ENCODE measurements around the gene SPATA13.

SPATA13 gene

GRCh38 chr13:24263632-24264031, 103.1 kb downstream of the SPATA13 start:
- DNase-seq, result no peak

DNA sequence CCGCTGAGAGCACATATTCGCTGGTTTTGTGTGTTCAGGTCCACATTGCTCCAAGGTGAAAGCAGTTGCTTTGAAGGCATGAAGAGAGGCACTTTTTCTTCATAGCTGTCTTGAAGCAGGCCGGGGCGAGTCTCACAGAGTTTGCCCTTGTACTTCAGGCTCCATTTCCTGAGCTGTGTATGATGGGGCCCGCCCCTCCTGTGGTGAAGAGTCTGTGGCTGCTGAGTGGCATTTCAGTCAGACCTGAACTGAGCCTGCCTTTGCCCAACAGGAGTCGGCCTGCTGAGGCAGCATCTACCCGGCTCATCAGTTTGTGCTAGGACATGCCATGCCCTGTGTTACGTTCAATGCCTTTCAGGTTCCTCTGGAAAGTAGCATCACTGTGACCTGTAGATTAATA, 104.5 kb downstream of the SPATA13 start:
- no peak for DNase-seq

DNA sequence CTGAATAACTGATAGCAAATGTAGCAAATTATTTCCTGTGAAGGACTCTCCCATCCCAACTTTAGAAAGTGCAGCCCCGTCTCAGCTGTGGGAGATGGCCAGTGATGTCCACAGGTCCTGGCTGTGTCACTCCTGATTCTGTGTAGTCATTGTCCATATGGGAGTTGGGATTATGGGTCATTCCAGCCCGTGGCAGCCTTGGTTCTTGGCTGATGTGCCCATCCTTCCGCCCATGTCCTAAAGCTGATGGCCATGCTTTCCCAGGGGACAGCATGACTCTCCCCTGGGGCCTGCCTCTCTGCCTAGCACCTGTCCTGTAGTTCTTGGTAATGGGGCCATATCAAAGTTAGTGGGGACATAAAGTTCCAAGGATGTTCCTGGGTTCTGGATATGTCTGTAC, 104.9 kb downstream of the SPATA13 start:
- DNase-seq, result no peak

- DNase-seq, result no peak
Measured at GRCh38 chr13:24267274-24267673, 106.8 kb downstream of the SPATA13 start.

GRCh38 chr13:24267801-24268200, 107.3 kb downstream of the SPATA13 start:
- no peak for DNase-seq

DNA sequence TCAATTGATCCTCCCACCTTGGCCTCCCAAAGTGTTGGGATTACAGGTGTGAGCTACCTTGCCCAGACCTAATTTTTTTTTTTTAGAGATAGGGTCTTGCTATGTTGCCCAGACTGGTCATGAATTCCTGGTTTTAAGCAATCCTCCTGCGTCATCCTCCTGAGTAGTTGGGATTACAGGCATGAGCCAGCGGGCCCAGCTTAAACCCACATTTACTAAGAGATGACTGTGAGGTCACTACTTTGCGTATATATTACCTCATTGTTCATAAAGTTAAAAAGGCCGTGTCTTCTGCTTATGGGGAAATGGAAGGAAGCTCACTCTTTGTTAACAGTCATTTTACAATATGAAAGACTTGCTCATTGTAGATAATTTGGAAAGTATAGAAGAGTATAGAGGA, 109.3 kb downstream of the SPATA13 start:
- no peak for DNase-seq

GRCh38 chr13:24270639-24271141, 110.2 kb downstream of the SPATA13 start:
- DNase-seq, result no peak

DNA sequence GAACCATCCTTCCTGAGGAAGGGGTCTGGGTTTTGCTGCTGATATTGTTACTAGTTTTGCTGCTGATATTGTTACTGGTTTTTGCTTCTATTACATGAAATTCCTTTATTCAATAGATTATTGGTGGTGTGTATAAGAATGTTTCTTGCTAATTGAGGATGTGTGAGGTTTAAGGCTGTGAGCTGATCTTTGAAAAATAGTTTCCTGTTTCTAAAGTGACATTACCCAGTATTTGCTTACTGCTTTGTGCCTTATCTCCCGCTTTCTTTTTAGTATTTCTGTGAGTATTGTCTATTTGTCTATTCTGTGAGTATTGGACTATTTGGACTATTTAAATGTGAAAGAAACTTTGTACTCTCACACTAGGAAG, 110.7 kb downstream of the SPATA13 start:
- no peak for DNase-seq

DNA sequence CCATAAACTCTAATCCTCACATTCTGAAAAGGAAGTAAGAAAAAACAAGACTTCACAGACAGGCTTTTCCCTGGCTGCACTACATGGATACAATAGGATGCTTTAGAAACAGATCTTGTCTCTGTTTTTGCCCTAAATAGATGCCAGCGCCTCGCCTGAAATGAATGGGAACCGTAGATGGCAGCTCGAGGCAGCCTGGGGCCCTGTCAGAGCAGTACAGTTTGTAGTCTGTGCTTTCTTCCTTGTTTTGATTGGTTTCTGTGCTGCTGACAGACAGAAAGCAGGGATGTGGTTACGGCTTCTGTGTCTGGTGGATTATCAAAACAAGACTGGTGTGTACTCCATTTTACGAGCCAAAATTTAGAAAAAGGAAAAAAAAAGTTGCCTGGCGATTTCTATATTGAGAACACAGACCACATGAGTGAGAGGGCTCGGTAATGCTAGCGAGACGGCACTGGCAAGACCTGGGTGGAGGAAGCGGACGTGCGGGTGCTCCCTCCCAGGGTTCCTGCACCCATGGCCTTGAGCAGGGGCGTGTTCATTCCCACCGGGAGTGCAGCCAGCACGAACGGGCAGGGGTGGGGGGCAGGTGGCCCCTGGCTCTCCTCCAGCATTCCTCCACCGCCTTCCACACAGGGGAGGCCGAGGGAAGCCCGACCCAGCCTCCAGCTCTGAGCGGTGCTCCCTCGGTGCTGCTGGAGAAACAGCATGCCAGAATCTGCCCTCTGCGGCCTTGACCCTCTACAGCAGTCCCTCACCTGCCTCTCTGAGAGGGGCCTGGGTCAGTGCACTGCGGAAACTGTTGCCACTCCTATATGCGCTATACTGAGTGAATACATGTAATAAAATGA, 111.3 kb downstream of the SPATA13 start:
- no peak for DNase-seq

GRCh38 chr13:24272452-24273161, 112.1 kb downstream of the SPATA13 start:
- no peak for DNase-seq

GRCh38 chr13:24273926-24274325, 113.4 kb downstream of the SPATA13 start:
- no peak for DNase-seq

GRCh38 chr13:24274452-24275021, 114.0 kb downstream of the SPATA13 start:
- DNase-seq, result no peak

DNA sequence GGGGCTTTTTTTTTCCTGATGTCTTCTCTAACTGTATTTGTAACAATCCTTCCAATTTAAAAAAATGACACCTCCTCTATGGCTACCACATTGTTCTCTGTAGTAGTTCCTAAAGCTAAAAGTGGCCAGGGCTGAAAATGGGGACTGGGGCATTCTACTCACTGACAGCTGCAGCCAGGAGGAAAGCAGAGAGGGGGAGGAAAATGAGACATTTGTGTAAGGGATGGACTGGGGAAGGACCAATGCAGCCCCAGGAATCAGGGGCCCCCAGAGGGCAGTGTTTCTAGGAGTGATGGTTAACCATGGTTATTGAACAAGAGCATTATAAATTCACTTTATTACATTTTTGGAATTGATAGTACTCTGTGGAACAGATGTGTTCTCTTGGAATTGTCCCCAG, 114.5 kb downstream of the SPATA13 start:
- no peak for DNase-seq

DNA sequence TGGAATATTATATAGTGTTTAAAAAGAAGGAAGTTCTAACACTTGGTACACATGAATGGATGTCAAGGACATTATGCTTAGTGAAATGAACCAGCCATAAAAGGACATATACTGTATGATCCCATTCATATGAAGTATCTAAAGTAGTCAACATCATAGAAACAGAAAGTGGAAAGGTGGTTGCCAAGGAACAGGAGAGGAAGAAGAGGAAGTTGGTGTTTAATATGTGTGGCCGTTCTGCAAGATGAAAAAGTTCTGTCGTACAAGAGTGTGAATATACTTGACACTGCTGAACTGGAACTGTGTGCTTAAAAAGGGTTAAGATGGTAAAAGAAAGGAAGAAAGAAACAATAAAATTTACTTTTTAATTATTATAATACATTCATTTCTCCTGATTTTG, 115.8 kb downstream of the SPATA13 start:
- no peak for DNase-seq

DNA sequence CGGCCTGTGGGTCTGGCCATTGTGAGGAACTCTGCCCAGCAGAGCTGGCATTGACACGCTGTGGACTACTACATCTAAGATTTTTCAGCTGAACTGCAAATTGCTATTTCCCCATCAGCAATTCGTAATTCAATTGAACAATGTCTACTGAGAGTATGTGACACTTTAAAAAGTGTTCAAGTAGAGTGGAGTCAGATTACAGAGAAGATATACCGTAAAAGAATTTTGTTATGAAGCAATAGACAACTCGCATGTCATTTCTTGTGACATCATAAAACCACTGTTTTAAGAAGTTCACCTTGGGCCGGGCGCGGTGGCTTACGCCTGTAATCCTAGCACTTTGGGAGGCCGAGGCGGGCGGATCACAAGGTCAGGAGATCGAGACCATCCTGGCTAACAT, 116.3 kb downstream of the SPATA13 start:
- DNase-seq, result no peak

DNA sequence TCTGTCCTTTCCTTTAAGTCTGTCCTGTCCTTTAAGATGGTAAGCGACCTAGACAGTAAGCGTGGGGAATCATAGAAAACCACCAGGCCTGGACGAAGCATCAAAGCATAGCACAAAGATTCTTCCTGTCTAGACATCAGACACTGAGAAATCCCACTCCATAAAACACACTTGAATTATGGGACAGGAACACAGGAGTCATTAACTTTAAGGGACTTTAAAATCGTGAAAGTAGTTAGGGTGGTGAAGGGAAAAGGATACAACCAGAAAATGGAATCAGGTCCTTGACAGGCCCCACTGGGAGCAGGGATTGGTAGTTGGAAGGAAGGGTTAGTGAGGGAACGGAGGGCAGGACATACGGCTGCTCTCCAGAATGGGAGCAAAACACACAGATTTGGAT, 117.2 kb downstream of the SPATA13 start:
- no peak for DNase-seq

GRCh38 chr13:24279327-24280110, 119.0 kb downstream of the SPATA13 start:
- no peak for DNase-seq

DNA sequence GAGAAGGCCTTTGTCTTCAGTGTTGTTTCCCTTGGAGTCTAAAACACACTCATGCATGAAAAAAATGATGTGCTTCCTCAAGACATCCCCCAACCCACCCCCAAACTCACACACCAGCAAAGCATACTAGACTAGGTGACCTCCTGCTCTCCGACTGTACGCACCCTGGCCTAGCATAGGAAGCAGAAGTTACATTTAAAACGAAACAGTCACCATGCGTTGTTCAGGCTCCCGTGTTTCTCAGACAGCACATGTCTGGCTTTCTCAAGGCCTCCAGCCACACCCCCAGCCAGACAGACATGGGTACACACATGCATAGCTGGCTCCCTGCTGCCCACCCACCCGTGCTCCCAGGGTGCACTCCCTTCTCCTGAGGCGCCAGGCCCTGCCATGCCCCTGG, 120.2 kb downstream of the SPATA13 start:
- no peak for DNase-seq

DNA sequence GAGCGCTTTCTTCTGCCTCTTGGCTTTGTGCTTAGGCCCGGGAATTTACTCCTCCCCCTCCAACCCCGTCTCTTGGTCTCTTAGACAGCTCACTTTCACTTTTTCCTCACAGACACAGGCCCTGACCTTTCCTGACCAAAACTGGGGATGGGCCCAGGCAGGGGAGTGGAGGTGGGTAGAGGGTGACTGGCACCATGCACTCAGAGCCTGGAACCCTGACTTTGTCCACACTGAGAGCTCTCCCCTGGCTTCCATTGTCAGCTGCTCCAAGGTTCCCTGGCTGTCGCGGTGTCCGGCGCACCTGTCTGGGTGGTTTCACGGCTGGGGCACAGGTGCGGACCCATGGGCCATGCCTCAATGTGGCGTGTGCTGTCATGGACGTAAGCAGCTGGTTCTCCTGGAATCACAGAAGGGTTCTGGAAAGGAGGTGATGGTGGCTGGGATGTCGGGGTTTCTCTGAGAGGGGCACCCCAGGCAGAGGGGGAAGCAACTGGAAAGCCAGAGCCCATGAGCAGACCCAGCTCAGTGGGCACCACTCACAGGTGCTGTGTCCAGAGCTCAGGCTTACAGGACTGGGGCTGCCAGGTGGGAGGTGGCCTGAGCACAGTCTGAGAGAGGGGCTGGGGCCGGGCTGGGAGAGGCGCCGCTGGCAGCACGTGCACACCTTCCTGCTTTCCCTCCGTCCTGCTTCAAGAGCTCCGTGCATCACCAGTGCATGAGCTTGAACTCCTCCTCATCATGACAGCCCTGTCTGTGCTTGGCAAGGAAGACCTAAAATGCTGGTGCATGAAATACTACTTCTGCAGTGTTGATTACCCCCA, 120.9 kb downstream of the SPATA13 start:
- no peak for DNase-seq

DNA sequence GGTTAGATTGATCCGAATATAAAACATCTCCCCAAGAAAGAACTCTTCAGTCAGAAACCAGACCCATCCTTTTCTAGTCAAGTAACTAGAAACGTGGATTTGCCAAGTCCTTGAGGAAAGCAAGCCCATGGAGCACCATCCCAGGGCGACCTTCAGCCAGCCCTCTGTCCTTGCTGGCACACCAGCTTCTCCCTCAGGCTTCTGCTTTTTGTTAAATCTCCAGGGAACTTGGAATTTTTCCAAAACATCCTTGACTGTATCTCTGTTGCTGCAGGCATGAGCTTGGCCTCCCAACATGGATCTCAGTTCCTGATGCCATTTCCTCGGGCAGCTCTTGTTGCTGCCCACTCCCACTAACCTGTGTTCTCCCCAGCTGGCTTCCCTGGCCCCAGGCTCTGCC, 121.7 kb downstream of the SPATA13 start:
- DNase-seq, result no peak

DNA sequence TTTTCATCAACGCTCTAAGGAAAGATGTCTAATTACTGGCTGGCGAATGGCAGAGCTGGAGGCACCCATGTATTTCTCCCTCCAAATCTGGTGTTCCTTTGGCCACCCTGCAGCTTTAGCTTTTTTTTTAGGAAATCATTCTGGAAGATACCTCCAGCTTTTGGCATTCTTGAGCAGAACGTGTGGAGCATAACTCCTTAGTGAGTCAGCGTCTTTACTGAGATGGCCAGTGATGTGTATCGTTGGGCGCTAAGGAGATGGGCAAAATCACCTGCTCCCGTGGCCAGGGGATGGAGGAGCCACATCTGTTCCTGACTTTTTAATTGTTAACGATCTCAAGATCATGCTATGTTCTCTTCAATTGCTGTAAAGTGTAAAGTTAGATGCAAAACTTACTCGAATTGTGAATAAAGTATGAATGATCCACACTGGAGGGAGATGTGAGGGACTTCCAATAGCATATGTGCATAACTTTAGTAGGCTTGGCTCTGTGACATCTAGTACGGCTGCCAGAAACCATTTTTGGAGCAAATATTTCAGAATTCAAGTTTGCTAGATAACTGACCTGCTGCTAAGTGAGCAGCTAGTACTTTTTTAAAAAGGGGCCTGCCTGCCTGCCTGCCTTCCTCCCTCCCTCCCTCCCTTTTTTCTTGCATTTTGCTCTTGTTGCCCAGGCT, 124.5 kb downstream of the SPATA13 start:
- DNase-seq, result no peak

DNA sequence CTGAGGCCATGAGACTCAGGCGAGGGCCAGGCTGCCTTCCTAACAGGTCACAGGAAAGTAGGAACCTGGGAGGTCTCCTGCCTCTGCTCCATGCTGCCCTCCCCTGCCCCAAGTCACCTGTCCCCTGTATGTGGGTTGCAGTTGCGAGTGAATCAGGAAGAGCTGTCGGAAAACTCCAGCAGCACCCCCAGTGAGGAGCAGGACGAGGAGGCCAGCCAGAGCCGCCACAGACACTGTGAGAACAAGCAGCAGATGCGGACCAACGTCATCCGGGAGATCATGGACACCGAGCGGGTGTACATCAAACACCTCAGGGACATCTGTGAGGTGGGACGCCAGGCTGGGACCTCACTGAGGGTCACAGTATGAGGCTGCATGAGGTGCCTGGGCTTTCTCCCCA, 126.1 kb downstream of the SPATA13 start:
- no peak for DNase-seq

Data from NCI-H1092 treated with DMSO at 0.1 percent for 48 hours (cell line).